Sigmoid colon (tissue), 4 donors: ENCODE data around the gene HNRNPH3.

Experiments used
- CTCF ChIP-seq, 4 experiments: fragments of 450-650 bp in 3 of 4; fragments of 200-600 bp in 1 of 4; IDR thresholded peaks; one replicate each; pipeline ENCODE4 v1.5.1; 2016 to 2019; ENCODE audit warnings: antibody characterized with exemption in 4 of 4, mild to moderate bottlenecking in 3 of 4, moderate library complexity in 2 of 4
- EP300 ChIP-seq, 4 donors: sonication (generic); formaldehyde crosslinking; IDR thresholded peaks; one replicate each; pipeline ENCODE4 v1.6.1; 2017; ENCODE audit warnings: antibody characterized with exemption in 4 of 4
- POLR2A ChIP-seq, 2 donors: fragments of 450-650 bp; IDR thresholded peaks; one replicate each; pipeline ENCODE4 v1.6.1; 2016; ENCODE audit warnings: antibody characterized with exemption in 2 of 2, mild to moderate bottlenecking in 2 of 2, moderate library complexity in 2 of 2
- POLR2AphosphoS5 ChIP-seq, 4 donors: sonication (generic); formaldehyde crosslinking; IDR thresholded peaks; one replicate each; pipeline ENCODE4 v1.6.1; 2017; ENCODE audit warnings: antibody characterized with exemption in 4 of 4

GRCh38 chr10:68333440-68334431, 1.9 kb downstream of the HNRNPH3 start:
- no peak for TF ChIP-seq CTCF (IDR thresholded peaks at IDR 0.05)
- TF ChIP-seq EP300 (IDR thresholded peaks at IDR 0.05) = no peak
- TF ChIP-seq POLR2A (IDR thresholded peaks at IDR 0.05) = no peak
- no peak for TF ChIP-seq POLR2AphosphoS5 (IDR thresholded peaks at IDR 0.05)
